HG02798 (cell line): Measurements from ENCODE around the gene GPATCH1.
A peak's percentile ranks its signal among the peaks of the same experiment; 100 is the strongest.
"Not testable (repeated sequence)": the region's sequence is repeated elsewhere in the genome, so short reads cannot be mapped to it uniquely, and the experiment has no call there.

ENCODE experiments used
- ATAC-seq: cut with Tn5 transposase; IDR thresholded peaks from one replicate; pipeline ENCODE4 v1.9.1; 2021; ENCODE audit warnings: mild to moderate bottlenecking; ENCODE audit not compliant: unreplicated experiment, poor library complexity

The GPATCH1 gene

DNA sequence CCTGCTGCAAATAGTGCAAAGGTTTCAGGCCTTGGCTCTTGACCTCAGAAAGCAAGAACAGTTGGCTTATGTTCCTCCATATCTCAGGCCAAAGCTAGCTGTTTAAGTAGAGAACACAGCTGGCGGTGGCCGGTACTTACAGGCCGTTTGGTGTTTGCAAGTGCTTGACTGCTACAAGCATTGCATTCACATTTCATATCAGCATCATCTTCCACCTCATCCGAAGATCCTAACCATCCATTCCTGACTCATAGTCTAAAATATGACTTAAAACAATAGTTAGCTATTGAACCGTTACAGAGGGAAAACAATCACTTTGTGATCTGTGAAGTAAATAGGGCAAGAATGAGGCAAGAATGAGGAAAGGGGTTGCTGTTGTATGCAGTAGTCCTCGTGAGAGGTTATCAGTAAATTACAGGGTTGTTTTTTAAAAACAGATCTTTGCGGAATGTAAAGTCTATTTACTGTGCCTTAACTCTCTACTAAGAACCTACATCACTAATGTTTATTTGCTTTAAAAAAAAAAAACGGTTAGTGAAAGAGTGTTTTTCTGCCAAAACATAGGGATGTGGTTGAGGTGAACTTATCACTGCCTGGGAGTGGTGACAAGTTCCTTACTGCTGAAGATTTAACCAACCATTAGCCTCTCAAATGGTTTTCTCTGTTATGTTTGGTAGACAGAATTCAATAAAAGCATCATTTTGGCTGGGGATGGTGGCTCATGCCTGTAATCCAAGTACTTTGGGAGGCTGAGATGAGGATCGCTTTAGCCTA is 29.3 kb downstream of the GPATCH1 start:
- no peak for ATAC-seq

DNA sequence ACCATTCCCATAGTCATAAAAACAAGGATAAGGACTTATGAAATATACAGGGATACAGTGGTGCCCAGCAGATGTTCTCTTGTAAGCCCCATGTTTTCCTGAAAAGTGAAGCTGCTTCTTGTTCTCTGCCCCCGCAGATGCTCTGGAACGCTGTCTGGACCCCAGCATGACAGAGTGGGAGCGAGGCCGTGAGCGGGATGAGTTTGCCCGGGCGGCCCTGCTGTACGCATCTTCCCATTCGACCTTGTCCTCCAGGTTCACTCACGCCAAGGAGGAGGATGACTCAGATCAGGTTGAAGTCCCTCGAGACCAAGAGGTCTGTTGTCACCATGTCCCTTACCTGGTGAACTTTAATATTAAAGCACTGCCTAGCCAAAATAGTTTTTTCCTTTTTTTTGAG is 30.6 kb downstream of the GPATCH1 start:
- ATAC-seq, result no peak

DNA sequence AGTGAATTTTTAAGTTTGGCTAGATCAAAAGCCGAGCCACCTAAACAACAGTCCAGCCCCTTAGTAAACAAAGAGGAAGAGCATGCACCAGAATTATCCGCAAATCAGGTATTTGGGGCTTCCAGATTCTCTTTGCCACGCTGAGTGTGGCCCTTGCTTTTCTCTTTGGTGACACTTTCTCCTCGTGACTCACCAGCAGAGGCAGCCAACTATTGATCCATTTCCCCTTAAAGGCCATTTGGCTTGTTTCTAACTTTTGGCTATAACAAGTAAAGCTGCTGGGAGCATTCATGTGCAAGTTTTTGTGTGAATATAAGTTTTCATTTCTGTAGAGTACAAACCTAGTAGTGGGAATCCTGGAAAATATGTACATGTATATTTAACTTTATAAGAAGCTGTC is 33.3 kb downstream of the GPATCH1 start:
- ATAC-seq, result no peak

DNA sequence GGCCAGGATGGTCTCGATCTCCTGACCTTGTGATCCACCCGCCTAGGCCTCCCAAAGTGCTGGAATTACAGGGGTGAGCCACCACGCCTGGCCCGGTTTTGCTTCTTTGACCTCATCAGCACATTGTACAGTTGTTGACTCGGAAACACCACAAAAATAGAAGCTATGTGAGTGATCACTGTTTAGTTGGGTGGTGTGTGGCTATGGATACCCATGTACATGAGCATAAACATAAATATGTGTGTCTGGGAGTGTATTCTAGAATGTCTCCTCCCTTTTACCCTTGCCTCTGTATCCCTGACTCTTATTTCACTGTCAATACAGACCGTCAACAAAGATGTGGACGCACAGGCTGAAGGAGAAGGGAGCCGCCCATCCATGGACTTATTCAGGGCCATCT is 36.5 kb downstream of the GPATCH1 start:
- no peak for ATAC-seq

DNA sequence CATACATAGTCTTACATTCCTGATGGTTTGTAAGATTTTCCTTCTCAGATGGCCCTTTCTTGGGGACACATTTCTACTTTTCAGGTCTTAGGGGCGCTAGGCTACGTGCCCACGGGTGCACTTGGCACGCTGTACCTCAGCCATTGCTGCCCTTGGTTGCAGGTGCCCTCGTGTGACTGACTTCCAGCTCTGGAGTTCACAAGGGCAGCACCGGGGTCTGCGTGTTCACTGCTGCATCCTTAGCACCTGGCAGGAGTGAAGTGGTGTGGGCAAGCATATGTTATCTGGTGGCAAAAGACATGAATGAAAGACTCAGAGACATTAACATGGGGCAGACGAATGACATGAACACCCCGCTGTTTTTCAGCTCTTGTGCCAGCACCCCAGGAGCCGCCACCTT is 37.7 kb downstream of the GPATCH1 start:
- no peak for ATAC-seq

DNA sequence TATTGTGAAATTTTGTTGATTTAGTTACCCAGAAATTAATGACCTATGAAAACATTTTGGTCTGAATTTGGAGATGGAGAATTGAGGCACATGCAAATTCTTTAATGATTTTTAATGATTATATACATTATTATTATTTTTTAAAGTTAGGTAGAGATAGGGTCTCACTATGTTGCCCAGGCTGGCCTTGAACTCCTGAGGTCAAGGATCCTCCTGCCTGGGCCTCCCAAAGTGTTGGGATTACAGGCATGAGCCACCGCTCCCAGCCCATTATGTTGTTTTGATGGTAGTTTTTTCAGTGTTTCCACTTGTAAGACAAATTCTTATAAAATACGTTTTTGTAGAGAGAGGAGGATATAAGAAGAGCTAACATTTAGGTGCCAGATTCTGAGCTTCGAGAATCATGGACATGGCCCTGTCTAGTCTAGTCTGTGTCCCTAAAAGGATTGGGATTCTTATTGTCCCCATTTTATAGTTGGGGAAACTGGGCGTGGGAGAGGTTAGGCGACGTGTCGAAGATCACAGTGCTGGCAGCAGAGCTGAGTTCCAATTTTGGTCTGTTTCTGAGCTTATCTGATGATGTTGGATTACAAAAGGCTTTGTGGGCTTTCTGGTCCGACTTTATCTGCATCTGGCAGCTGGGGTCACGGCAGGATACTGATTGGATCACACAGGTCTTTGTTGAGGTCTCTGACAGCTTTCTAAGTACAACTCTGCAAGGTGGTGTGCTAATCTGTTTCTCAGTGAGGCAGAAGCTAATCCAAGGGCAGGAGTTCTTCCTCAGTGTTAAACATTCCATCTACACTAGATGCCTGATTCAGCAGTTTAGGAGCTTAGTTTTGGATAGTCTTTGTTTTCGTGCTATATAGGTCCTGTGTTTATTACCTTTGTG is 43.5 kb downstream of the GPATCH1 start:
- no peak for ATAC-seq

DNA sequence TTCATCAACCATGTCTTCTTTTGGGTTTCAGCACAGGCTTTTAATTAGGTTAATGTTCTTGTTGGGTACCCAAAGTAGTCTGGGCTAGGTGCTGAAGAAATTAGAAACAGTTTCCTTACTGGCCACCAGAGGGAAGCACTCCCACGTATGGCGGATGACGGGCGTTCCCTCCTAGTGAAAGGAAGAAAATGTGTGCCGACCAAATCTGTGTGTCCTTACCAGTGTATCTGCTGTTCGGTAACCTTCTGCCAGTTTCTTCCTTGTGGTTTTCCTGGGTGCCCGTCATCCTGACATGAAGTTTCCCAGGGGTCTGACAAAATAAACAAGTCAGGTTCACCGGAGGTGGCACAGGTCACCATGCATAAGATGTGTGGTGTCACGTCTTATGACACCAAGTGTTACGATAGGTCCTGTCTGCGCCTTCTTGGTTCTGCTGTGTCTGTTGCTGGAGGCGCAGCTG is 45.0 kb downstream of the GPATCH1 start:
- ATAC-seq, result peak; percentile 44

DNA sequence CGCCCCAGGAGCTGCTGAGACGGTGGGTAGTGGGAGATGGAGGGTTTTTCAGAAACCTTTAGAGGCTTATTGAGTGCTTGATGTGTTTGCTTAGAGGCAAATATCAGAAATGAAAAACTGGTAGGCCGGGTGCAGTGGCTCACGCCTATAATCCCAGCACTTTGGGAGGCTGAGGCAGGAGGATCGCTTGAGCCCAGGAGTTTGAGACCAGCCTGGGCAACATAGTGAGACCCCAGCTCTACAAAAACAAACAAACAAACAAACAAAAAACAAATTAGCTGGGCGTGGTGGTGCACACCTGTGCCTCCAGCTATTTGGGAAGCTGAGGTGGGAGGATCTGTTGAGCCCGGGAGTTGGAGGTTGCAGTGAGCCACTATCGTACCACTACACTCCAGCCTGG is 45.7 kb downstream of the GPATCH1 start:
- ATAC-seq, result not testable (repeated sequence)

DNA sequence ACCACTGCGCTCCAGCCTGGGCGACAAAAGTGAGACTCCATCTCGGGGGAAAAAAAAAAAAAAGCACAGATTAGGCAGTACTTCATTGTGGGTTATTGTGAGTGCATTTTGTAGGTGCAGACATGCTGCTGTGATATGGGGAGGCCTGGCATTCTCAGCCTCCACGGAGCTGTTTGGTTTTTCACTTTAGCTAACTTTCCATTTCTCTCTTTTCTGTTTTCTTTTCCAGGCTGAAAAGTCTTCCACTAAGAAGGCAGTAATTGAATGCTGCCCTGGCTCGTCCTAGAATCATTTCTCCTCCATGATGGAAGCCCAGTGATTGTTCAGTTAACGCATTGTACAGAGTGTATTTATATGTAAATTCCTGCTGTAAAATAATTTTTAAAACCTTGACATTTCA is 48.9 kb downstream of the GPATCH1 start:
- no peak for ATAC-seq

DNA sequence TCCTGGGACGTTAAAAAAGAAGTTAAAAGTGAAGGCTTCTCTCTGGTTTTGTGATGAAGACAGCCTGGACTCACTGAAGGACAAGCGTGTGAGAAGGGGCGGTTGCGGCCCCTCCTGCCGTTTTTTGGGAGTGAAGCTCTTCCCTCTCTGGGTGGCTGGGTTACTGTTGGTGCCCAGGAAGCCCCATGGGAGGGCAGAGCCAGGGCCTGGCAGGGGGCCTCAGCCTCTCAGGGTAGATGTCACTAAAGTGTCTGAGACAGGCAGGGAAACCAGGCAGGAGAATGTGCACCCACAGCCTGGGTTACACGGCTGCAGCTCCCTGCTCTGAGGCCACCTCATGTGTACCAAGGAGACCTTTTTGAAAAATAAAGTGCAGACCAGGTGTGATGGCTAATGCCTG is 49.5 kb downstream of the GPATCH1 start:
- no peak for ATAC-seq

DNA sequence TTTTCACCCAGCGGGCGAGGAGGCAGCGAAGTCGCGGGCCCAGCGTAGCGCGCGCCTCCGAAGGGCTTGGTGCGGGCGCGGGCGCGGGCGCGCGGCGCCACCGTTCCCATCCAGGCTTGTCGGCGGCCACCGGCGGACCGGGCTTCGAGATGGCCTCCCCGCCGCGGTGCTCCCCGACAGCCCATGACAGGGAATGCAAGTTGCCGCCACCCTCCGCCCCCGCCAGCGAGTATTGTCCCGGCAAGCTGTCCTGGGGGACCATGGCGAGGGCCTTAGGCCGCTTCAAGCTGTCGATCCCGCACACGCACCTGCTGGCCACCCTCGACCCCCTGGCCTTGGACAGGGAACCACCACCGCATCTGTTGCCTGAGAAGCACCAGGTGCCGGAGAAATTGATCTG is 51.0 kb downstream of the GPATCH1 start, which contains the start of gene WDR88:
Gene WDR88, plus strand, starts transcription at position 94 of the 400 bp plus-strand sequence. Its CDS starts 56 bp downstream, at position 150.
- ATAC-seq, result no peak

DNA sequence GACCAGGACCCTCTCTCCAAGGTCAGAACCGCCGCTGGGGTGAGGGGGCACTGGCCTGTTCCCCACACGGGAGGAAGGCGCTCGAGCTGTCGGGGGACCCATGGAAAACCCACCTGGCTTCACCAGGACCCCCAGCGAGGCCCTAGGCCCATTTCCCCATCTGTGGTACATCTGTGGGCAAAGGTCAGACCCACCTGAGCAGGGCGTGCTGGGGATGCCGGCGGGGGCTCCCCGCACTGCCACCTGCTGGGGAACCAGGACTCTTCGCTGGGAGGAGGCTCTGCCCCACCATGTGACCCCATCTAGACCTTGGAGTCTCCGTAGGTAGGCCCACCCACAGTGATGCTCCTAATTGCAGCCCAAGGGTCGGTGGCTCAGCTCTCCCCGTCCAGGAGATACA is 51.4 kb downstream of the GPATCH1 start:
- ATAC-seq, result no peak

DNA sequence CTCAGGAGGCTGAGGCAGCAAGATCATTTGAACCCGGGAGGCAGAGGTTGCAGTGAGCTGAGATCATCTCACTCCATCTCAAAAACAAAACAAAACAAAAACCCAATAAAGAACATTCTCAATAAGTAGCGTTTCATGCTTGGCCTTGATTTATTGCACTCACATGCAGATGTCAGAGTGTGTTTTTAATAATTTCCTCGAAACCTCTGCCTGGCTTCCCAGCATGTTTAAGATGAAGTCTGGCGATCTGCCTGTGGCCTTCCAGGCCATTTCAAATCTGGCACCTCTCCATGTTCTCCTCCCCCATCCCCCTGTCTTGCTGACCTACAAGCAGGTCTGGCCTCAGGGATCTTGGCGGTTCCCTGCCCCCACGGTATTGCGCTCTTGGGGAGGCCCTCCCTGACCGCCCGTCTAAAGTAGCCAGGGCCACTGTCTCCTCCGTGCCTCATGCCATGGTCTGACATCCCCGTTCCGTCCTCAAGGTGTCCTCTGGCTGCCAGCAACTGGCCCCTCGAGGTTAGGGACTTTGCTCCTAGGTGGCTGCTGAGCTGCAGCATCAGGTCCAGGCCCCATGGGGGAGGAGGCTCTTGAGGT is 52.6 kb downstream of the GPATCH1 start:
- no peak for ATAC-seq

DNA sequence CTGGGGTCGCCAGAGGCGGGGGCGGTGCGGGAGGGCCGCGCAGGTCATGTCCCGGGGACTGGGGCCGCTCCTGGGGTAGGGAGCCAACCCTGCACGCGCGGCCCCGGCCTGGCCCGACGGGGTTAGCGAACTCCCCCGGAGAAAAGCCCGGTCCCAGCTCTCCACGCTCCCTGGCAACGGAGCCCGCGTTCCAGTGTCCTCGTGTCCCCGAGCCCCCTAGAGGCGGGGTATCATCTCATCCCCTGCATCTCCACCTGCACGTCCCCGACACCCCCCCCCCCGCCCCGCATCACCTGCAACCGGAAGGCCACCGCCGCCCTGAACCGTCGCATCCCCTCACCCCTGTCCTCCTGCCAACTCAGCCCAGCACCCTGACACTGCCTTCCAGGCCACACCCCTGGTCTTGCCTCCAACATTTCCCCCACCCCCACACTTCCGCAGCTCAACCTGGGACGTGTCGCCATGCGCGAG is 53.6 kb downstream of the GPATCH1 start:
- no peak for ATAC-seq

DNA sequence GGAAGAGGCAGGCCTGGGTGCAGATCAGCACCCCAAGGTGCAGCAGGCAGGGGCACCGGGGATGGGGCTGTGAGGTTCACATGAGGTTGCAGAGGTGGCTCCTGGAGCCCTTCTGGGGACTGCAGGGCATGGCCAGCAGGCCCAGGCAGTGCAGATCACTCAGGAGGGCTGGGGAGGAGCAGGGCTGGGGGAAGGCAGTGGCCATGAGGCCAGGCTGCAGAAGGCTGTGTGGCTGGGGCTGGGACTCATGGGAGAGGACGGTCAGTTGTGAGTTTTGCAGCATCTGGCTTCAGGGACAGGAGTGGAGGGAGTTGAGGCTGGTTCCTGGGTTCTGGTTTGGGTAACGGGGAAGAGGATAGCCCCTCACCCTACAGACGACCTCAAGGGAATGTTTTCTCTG is 58.2 kb downstream of the GPATCH1 start:
- no peak for ATAC-seq

DNA sequence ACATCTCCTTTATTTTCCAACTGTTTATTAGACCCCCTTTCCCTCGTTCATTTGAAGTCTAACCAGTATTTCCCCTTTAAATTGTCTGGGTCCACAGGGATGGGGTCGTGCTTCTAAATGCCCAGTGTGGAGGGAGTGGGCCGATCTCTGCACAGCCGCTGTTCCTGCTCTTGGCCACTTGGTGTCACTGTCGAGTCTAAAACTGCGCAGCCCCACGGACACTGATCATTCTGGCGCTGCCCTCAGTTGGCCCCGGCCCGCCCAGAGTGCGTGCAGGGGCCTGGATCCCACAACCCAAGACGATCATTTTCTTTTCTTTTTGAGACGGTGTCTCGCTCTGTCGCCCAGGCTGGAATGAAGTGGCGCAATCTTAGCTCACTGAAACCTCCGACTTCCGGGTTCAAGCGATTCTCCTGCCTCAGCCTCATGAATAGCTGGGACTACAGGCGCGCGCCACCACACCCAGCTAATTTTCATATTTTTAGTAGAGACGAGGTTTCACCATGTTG is 63.0 kb downstream of the GPATCH1 start:
- ATAC-seq, result peak; percentile 74

DNA sequence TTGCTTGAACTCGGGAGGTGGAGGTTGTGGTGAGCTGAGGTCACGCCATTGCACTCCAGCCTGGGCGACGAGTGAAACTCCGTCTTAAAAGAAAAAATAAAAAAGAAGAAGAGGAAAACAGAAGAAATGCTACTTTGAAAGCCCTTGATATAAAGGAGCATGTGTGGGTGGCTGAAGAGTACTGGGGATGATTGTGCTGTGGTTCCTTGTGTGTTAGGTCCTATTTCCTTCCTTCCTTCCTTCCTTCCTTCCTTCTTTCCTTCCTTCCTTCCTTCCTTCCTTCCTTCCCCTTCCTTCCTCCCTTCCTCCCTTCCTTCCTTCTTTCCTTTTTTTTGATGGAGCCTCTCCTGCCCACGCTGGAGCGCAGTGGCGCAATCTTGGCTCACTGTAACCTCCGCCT is 65.2 kb downstream of the GPATCH1 start:
- no peak for ATAC-seq

DNA sequence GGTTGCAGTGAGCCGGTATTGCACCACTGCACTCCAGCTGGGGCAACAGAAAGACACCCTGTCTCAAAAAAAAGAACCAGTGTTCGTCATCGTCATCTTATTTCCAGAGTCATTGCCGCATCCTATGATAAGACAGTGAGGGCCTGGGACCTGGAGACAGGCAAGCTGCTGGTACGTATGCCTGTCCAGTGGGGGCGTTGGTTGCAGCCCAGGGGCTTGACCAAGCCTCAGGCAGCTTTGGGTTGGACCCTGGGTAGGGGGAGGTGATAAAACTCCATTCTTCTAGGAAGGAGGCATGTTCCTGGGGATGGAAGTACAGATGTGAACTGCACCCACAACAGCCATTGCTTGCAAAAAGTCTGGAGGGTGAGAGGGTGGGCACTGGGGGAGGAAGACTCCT is 66.6 kb downstream of the GPATCH1 start:
- ATAC-seq, result no peak

DNA sequence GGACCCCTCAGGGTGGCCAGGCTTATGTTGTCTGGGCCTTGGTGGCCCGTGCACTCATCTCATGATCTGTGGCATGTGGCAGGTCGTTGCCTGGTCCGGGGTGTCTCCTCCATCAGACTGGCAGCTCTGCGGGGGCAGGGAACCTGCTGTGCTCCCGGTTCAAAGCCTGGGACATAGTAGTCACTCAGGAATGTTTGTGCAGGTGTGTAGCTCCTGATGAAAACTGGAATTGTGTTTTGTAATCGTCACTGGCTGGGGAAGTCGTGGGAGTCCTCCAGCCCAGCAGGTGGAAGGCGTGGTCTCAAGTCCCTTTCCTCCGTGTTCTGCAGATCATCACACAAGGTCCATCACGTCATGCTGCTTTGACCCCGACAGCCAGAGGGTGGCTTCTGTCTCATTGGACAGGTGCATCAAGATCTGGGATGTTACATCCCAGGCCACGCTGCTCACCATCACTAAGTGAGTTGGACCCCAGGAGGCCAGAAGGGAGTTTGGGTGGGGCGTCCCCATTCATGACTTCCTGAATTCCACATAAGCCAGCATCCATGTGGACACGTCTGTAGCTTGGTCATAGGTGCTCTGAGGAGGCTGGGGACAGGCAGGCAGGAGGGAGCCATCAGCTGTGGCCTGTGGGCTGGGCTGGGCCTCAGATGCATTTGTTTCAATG is 70.0 kb downstream of the GPATCH1 start:
- ATAC-seq, result no peak

DNA sequence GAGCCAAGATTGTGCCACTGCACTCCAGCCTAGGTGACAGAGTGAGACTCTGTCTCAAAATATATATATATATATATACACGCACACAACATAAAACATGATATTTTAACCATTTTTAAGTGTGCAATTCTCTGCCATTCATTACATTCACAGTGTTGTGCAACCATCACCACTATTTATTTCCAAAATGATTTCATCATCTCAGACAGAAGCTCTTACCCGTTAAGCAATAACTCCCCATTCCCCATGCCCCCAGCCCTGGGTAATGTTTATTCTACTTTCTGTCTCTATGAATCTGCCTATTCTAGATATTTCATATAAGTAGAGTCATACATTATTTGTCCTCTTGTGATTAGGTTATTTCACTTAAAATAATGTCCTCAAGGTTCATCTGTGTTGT is 71.2 kb downstream of the GPATCH1 start:
- ATAC-seq, result no peak
